ENCODE data around the gene ROR2. TPM values are rescaled to one million over a fixed set of nuclear protein-coding genes. Genes with fewer than 3 reads are reported as not detected.

The ROR2 gene
- total and polyA plus RNA-seq, 2 donors (not counting 3 experiments of a cell fraction or from before 2014, with no cell fraction given), result not detected

DNA sequence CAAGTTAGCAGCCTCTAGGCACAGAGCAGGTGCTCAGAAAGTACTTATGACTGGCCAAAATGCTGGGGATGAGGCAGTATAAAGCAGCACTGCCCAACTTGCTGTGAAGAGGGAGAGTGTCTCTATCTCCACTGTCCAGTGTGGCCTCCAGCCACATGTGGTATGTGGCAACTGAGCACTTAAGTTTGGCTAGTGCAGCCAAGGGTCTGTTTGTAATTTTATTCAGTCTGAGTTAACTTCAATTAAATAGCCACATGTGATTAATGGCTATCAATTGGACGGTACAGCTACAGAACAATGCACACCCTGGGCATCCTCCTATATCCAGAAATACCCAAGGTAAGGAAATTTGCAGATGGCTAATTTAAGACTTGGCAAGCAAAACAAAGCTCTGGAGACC lies 26.9 kb downstream of the ROR2 start:
- no peak for FAIRE-seq
- Histone ChIP-seq H3K36me3 (ENCODE audit: control insufficient read depth in 2 of 2, extremely low read depth in 1 of 2, insufficient read depth in 2 of 2, low read length in 2 of 2) (no peaks in the 10 kb centered on the region), H3K9me3 (replicated peaks; ENCODE audit: control insufficient read depth, insufficient read depth, low read length) (no peaks in the 10 kb centered on the region), H3K9me1 (replicated peaks; ENCODE audit: control insufficient read depth, extremely low read depth, insufficient read depth, low read length) (no peaks in the 10 kb centered on the region), H3K27me3 (ENCODE audit: control insufficient read depth in 2 of 2, insufficient read depth in 2 of 2, low read length in 2 of 2) (no peaks in the 10 kb centered on the region), H4K20me1 (replicated peaks; ENCODE audit: control insufficient read depth, extremely low read depth, insufficient read depth, low read length) (no peaks in the 10 kb centered on the region), H2AFZ (ENCODE audit: low read depth, low read length) (no peak overlapping the region), H3K4me2 (ENCODE audit: insufficient read depth, low read length) (no peak overlapping the region), H3K27ac (ENCODE audit: insufficient read depth, low read depth, low read length) (no peak overlapping the region), H3K79me2 (ENCODE audit: control insufficient read depth, insufficient read depth, low read length) (no peaks in the 10 kb centered on the region), H3K4me3 (replicated peaks in 1 of 3; ENCODE audit: insufficient read depth in 1 of 3, low read depth in 1 of 3, low read length in 3 of 3) (no peak overlapping the region), H3K9ac (replicated peaks; ENCODE audit: extremely low read depth, insufficient read depth, low read length) (no peak overlapping the region), H3K4me1 (ENCODE audit: control insufficient read depth, extremely low read depth, insufficient read depth, low read length) (no peaks in the 10 kb centered on the region)
- no TSS peak for BruUV-seq (replicated peaks)
- TF ChIP-seq, protein P1, sequence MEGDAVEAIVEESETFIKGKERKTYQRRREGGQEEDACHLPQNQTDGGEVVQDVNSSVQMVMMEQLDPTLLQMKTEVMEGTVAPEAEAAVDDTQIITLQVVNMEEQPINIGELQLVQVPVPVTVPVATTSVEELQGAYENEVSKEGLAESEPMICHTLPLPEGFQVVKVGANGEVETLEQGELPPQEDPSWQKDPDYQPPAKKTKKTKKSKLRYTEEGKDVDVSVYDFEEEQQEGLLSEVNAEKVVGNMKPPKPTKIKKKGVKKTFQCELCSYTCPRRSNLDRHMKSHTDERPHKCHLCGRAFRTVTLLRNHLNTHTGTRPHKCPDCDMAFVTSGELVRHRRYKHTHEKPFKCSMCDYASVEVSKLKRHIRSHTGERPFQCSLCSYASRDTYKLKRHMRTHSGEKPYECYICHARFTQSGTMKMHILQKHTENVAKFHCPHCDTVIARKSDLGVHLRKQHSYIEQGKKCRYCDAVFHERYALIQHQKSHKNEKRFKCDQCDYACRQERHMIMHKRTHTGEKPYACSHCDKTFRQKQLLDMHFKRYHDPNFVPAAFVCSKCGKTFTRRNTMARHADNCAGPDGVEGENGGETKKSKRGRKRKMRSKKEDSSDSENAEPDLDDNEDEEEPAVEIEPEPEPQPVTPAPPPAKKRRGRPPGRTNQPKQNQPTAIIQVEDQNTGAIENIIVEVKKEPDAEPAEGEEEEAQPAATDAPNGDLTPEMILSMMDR (IDR thresholded peaks at IDR 0.05; ENCODE audit: extremely low read depth in 1 of 2, insufficient read depth in 1 of 2, low read depth in 1 of 2, low read length in 2 of 2), result no peak
- TF ChIP-seq EZH2 (IDR thresholded peaks at IDR 0.05; ENCODE audit: borderline replicate concordance, low read depth, low read length, severe bottlenecking) (no peak), GATA2 (IDR thresholded peaks at IDR 0.05; ENCODE audit: insufficient read depth, insufficient read length, low read depth, low read length) (no peak), POLR2A (IDR thresholded peaks at IDR 0.05; ENCODE audit: low read depth, low read length) (no peak), JUN (IDR thresholded peaks at IDR 0.05; ENCODE audit: borderline replicate concordance, insufficient read depth, insufficient read length, low read depth) (no peak), POLR2AphosphoS5 (IDR thresholded peaks at IDR 0.05; ENCODE audit: insufficient read depth, low read depth, low read length) (no peak), MYC (IDR thresholded peaks at IDR 0.05; ENCODE audit: low read depth, low read length) (no peak), FOS (IDR thresholded peaks at IDR 0.05; ENCODE audit: borderline replicate concordance, insufficient read depth, low read length) (no peak)
- TF ChIP-seq, protein P2, sequence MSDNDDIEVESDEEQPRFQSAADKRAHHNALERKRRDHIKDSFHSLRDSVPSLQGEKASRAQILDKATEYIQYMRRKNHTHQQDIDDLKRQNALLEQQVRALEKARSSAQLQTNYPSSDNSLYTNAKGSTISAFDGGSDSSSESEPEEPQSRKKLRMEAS (IDR thresholded peaks at IDR 0.05; ENCODE audit: insufficient read depth, insufficient read length), result no peak
- ChIA-PET POLR2A (no interaction called here), CTCF (no interaction called here)
- dilution Hi-C loops (cut with MboI; ENCODE audit: extremely low pct_ligation_motif_present, low sequenced_read_pairs), result no loop called here
- intact Hi-C loops (cut with micrococcal nuclease), result no loop called here
- no peak for DNase-seq (ENCODE audit: low read depth, low spot score)

All from endothelial cell of umbilical vein (primary cell).